WERI-Rb-1 (cell line): ENCODE results near the gene CLDN25.
A peak's percentile ranks its signal among the peaks of the same experiment; 100 is the strongest.

Source experiments
- DNase-seq: peaks from one replicate; pipeline ENCODE4 v3.0.0-alpha.2; 2020
- H3K27ac ChIP-seq: fragments of 250-450 bp; sonication (Bioruptor Pico); 2 replicates; pipeline ENCODE4 v1.5.1; 2020; ENCODE audit warnings: mild to moderate bottlenecking, moderate library complexity
- H3K27me3 ChIP-seq: fragments of 250-450 bp; sonication (Bioruptor Pico); 2 replicates; pipeline ENCODE4 v1.5.1; 2021; ENCODE audit warnings: mild to moderate bottlenecking, low read depth, moderate library complexity; ENCODE audit not compliant: insufficient read depth, severe bottlenecking
- H3K36me3 ChIP-seq: fragments of 250-450 bp; sonication (Bioruptor Pico); 2 replicates; pipeline ENCODE4 v1.5.1; 2020; ENCODE audit warnings: mild to moderate bottlenecking, moderate library complexity
- H3K4me3 ChIP-seq: 2 replicates; pipeline ENCODE4 v1.5.1; 2011; ENCODE audit warnings: low read depth, mild to moderate bottlenecking, control low read depth, low read length
- H3K9me3 ChIP-seq: fragments of 250-450 bp; sonication (Bioruptor Pico); 2 replicates; pipeline ENCODE4 v1.5.1; 2021; ENCODE audit warnings: mild to moderate bottlenecking, moderate library complexity; ENCODE audit not compliant: severe bottlenecking
- CTCF ChIP-seq: IDR thresholded peaks from 2 replicates; pipeline ENCODE4 v1.5.1; 2011; ENCODE audit warnings: low read depth, mild to moderate bottlenecking, control low read depth, inconsistent platforms, low read length

The CLDN25 gene

GRCh38 chr11:113817162-113817561 is 37.6 kb downstream of the CLDN25 start:
- no peak for DNase-seq
- Histone ChIP-seq H3K27ac (no peak overlapping the region), H3K4me3 (no peak overlapping the region), H3K36me3 (peaks cover 59% of the 10 kb centered on the region), H3K9me3 (no peaks in the 10 kb centered on the region), H3K27me3 (no peaks in the 10 kb centered on the region)
- no peak for TF ChIP-seq CTCF

- no peaks in the 10 kb centered on the region for H3K9me3 ChIP-seq
- DNase-seq, result no peak
- H3K36me3 ChIP-seq, result peaks cover 56% of the 10 kb centered on the region
- H3K27ac ChIP-seq, result no peak overlapping the region
- H3K4me3 ChIP-seq, result no peak overlapping the region
- TF ChIP-seq CTCF, result no peak
- no peaks in the 10 kb centered on the region for H3K27me3 ChIP-seq
These were observed 38.0 kb downstream of the CLDN25 start for GRCh38 chr11:113817626-113818025.

DNA sequence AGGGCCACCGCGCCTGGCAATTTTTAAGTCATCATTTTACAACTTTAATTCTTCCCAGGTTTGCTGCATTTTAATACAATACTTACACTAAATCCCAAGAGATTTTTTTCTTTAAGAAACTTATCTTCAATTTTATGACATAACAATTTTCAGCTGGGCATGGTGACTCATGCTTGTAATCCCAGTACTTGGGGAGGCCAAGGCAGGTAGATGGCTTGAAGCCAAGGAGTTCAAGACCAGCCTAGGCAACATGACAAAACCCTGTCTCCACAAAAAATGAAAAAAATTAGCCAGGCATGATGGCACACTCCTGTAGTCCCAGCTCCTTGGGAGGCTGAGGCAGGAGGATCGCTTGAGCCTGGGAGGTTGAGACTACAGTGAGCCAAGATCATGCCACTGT is 38.8 kb downstream of the CLDN25 start:
- no peak overlapping the region for H3K27ac ChIP-seq
- H3K4me3 ChIP-seq, result no peak overlapping the region
- no peak for DNase-seq
- H3K36me3 ChIP-seq, result peaks cover 58% of the 10 kb centered on the region
- no peaks in the 10 kb centered on the region for H3K27me3 ChIP-seq
- no peak for TF ChIP-seq CTCF
- no peaks in the 10 kb centered on the region for H3K9me3 ChIP-seq

GRCh38 chr11:113827477-113827876 is 47.9 kb downstream of the CLDN25 start:
- peaks cover 87% of the 10 kb centered on the region for H3K36me3 ChIP-seq
- TF ChIP-seq CTCF, result no peak
- no peaks in the 10 kb centered on the region for H3K27me3 ChIP-seq
- H3K4me3 ChIP-seq, result no peak overlapping the region
- H3K27ac ChIP-seq, result peak overlapping the region; percentile 21; the same call in 1 of the 2 replicates
- no peak for DNase-seq
- no peaks in the 10 kb centered on the region for H3K9me3 ChIP-seq

GRCh38 chr11:113828191-113828590 is 48.6 kb downstream of the CLDN25 start:
- no peak for TF ChIP-seq CTCF
- Histone ChIP-seq H3K27ac (peak overlapping the region; percentile 21), H3K4me3 (no peak overlapping the region), H3K27me3 (no peaks in the 10 kb centered on the region), H3K36me3 (peaks cover 87% of the 10 kb centered on the region), H3K9me3 (no peaks in the 10 kb centered on the region)
- no peak for DNase-seq

GRCh38 chr11:113829751-113830150 is 50.2 kb downstream of the CLDN25 start:
- Histone ChIP-seq H3K4me3 (no peak overlapping the region), H3K9me3 (no peaks in the 10 kb centered on the region), H3K27ac (no peak overlapping the region), H3K36me3 (peaks cover 85% of the 10 kb centered on the region), H3K27me3 (no peaks in the 10 kb centered on the region)
- DNase-seq, result no peak
- TF ChIP-seq CTCF, result no peak
